OCI-LY3 (cell line): ENCODE data around the gene ANKRD63.

Source experiments
- H2AFZ ChIP-seq: fragments of 200-600, 300-600 bp; shearing (Covaris generic); 2 replicates; pipeline ENCODE4 v1.6.0; 2014; ENCODE audit warnings: antibody characterized with exemption, low read depth, low read length
- H3K27ac ChIP-seq: fragments of 200-600, 300-600 bp; sonication (generic); 2 replicates; pipeline ENCODE4 v1.5.1; 2014; ENCODE audit warnings: mild to moderate bottlenecking, low read length, moderate library complexity, mixed read lengths
- H3K27me3 ChIP-seq: fragments of 200-600, 300-600 bp; sonication (generic); 2 replicates; pipeline ENCODE4 v1.6.1; 2014; ENCODE audit warnings: low read depth, low read length, mixed read lengths
- H3K36me3 ChIP-seq: fragments of 200-600, 300-600 bp; sonication (generic); replicated peaks from 2 replicates; pipeline ENCODE3; 2014; ENCODE audit warnings: low read depth, low read length, mixed read lengths
- H3K4me1 ChIP-seq: fragments of 300-600, 200-600 bp; sonication (generic); 2 replicates; pipeline ENCODE4 v1.6.1; 2014; ENCODE audit warnings: low read length, mixed read lengths
- H3K4me2 ChIP-seq: fragments of 200-600, 300-600 bp; sonication (generic); 2 replicates; pipeline ENCODE4 v1.6.1; 2014; ENCODE audit warnings: low read length, mixed read lengths
- H3K4me3 ChIP-seq: fragments of 300-600, 200-600 bp; sonication (generic); 2 replicates; pipeline ENCODE4 v1.5.1; 2014; ENCODE audit warnings: antibody characterized with exemption, mild to moderate bottlenecking, low read length, moderate library complexity
- H3K79me2 ChIP-seq: fragments of 300-600, 200-600 bp; shearing (Covaris generic); 2 replicates; pipeline ENCODE4 v1.6.1; 2014; ENCODE audit warnings: mild to moderate bottlenecking, low read length, mixed read lengths
- H3K9ac ChIP-seq: fragments of 300-600, 200-600 bp; shearing (Covaris generic); 2 replicates; pipeline ENCODE4 v1.6.0; 2014; ENCODE audit warnings: mild to moderate bottlenecking, low read length, moderate library complexity
- H3K9me3 ChIP-seq: fragments of 200-600, 300-600 bp; shearing (Covaris generic); 2 replicates; pipeline ENCODE4 v1.6.1; 2014; ENCODE audit warnings: low read length, mixed read lengths; ENCODE audit not compliant: insufficient read depth
- H4K20me1 ChIP-seq: fragments of 200-600, 300-600 bp; sonication (generic); 2 replicates; pipeline ENCODE4 v1.6.1; 2016; ENCODE audit warnings: low read length, mixed read lengths; ENCODE audit not compliant: insufficient read depth
- EZH2phosphoT487 ChIP-seq: fragments of 200-600 bp; shearing (Covaris generic); IDR thresholded peaks from 2 replicates; pipeline ENCODE4 v1.6.1; 2018; ENCODE audit warnings: antibody characterized with exemption, mixed run types, low read depth
- TF ChIP-seq, protein P1 (sequence below): fragments of 200-600, 300-600 bp; sonication (generic); IDR thresholded peaks from 2 replicates; pipeline ENCODE4 v1.5.1; 2014; ENCODE audit warnings: antibody characterized with exemption, low read length, low read depth

ANKRD63 gene

DNA sequence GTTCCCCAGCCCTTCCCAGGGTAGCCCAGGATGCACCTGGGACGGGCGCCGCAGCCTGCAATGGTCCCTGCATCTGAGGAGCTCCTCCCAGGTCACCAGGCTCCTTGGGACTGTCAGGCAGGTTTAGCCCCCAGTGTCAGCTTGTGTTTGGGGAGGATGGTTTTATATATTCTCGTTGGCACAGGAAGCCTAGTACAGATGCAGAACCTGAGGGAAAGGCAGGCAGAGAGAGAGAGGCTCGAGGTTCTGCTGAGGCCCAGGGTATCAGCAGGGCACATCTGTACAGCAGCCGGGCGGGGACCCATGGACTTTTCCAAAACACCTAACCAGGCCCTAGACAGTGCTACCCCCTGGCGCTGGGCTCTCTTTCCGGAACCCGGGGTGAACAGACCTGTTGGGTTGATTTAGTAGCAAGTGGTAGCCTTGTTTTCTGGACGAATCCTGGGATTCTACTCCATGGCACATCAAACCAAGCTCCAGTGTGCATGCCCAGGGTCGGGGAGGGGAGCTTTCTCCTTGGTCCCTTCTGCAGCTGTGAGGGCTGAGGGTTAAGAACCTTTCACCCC lies 35.4 kb downstream of the ANKRD63 start:
- no peak overlapping the region for H3K4me2 ChIP-seq
- no peaks in the 10 kb centered on the region for H4K20me1 ChIP-seq
- H3K4me3 ChIP-seq: no peak overlapping the region
- peaks cover 6% of the 10 kb centered on the region for H3K27me3 ChIP-seq
- no peak overlapping the region for H3K9ac ChIP-seq
- no peak overlapping the region for H2AFZ ChIP-seq
- no peaks in the 10 kb centered on the region for H3K4me1 ChIP-seq
- H3K9me3 ChIP-seq: no peaks in the 10 kb centered on the region
- H3K79me2 ChIP-seq: no peaks in the 10 kb centered on the region
- TF ChIP-seq, protein P1, sequence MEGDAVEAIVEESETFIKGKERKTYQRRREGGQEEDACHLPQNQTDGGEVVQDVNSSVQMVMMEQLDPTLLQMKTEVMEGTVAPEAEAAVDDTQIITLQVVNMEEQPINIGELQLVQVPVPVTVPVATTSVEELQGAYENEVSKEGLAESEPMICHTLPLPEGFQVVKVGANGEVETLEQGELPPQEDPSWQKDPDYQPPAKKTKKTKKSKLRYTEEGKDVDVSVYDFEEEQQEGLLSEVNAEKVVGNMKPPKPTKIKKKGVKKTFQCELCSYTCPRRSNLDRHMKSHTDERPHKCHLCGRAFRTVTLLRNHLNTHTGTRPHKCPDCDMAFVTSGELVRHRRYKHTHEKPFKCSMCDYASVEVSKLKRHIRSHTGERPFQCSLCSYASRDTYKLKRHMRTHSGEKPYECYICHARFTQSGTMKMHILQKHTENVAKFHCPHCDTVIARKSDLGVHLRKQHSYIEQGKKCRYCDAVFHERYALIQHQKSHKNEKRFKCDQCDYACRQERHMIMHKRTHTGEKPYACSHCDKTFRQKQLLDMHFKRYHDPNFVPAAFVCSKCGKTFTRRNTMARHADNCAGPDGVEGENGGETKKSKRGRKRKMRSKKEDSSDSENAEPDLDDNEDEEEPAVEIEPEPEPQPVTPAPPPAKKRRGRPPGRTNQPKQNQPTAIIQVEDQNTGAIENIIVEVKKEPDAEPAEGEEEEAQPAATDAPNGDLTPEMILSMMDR: no peak
- no peak for TF ChIP-seq EZH2phosphoT487
- no peaks in the 10 kb centered on the region for H3K36me3 ChIP-seq
- no peak overlapping the region for H3K27ac ChIP-seq

- Histone ChIP-seq H3K4me1 (no peaks in the 10 kb centered on the region), H3K4me3 (no peak overlapping the region), H2AFZ (no peak overlapping the region), H3K27ac (no peak overlapping the region), H3K79me2 (no peaks in the 10 kb centered on the region), H3K9ac (no peak overlapping the region), H3K4me2 (no peak overlapping the region), H3K36me3 (no peaks in the 10 kb centered on the region), H3K27me3 (peaks cover 1% of the 10 kb centered on the region; the same call in 1 of the 2 replicates), H4K20me1 (no peaks in the 10 kb centered on the region), H3K9me3 (no peaks in the 10 kb centered on the region)
- TF ChIP-seq, protein P1: no peak
- no peak for TF ChIP-seq EZH2phosphoT487
These were observed 36.2 kb downstream of the ANKRD63 start for GRCh38 chr15:40246496-40247280.

DNA sequence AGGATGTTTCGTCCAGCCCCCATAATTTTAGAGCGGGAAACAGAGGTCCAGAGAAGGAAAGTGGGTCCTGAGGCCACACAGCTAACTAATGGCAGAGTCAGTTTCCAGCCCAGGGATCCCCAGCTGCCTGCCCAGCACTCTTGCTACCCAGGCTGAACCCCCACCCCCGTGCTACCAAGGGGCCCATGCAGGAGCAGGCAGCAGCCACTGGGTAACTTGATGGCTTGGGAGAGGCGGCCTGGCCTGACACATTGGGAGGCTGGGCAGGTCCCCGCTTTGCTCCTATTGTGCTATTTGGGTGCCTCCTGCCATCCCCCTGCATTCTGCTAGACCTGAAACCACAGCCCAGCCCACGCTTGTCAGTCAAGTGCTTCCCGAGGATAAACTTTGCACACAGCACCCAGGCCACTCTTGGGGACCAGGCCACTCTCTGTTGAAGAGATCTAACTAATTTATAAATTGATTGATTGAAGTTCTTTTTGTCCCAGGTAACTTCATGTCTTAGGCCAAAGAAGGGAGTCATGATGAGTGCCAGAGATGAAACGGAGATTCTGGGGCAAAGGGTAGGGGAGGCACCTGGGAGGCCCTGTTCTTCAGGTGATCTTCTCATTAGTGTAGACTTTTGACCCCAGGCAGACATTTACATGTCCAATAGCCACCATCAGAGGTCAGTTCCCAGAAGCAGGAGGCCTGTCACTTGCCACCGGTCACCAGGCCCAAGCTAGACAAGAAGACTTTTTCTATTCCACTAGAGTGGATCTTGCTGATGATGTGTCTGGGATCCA lies 37.0 kb downstream of the ANKRD63 start:
- Histone ChIP-seq H3K4me1 (no peaks in the 10 kb centered on the region), H3K9me3 (no peaks in the 10 kb centered on the region), H3K4me2 (no peak overlapping the region), H2AFZ (no peak overlapping the region), H3K27me3 (no peaks in the 10 kb centered on the region), H3K36me3 (no peaks in the 10 kb centered on the region), H4K20me1 (no peaks in the 10 kb centered on the region), H3K27ac (no peak overlapping the region), H3K4me3 (no peak overlapping the region), H3K9ac (no peak overlapping the region), H3K79me2 (no peaks in the 10 kb centered on the region)
- TF ChIP-seq, protein P1: no peak
- TF ChIP-seq EZH2phosphoT487: no peak

GRCh38 chr15:40244961-40245523 lies 37.8 kb downstream of the ANKRD63 start:
- H3K27me3 ChIP-seq: no peaks in the 10 kb centered on the region
- H3K4me3 ChIP-seq: no peak overlapping the region
- no peak overlapping the region for H2AFZ ChIP-seq
- no peak overlapping the region for H3K9ac ChIP-seq
- H3K27ac ChIP-seq: no peak overlapping the region
- no peak overlapping the region for H3K4me2 ChIP-seq
- H4K20me1 ChIP-seq: no peaks in the 10 kb centered on the region
- H3K9me3 ChIP-seq: no peaks in the 10 kb centered on the region
- no peaks in the 10 kb centered on the region for H3K79me2 ChIP-seq
- H3K4me1 ChIP-seq: no peaks in the 10 kb centered on the region
- no peaks in the 10 kb centered on the region for H3K36me3 ChIP-seq
- TF ChIP-seq, protein P1: no peak
- TF ChIP-seq EZH2phosphoT487: no peak
